HL-60/S4 treated with phorbol 12-myristate 13-acetate at 8.2 ng/mL for 4 days and 3 days (cell line): ENCODE results near the gene SLC22A1.
"Not testable (repeated sequence)": the region's sequence is repeated elsewhere in the genome, so short reads cannot be mapped to it uniquely, and the experiment has no call there.

Source experiments
- in situ Hi-C: fragments of 300-500 bp; cut with MboI; formaldehyde crosslinking; loops from 2 replicates; pipeline ENCODE4 v1.15.0; 2022; ENCODE audit warnings: low sequenced_read_pairs

SLC22A1 gene

GRCh38 chr6:160163912-160164311 is 42.3 kb downstream of the SLC22A1 start:
- in situ Hi-C loops = no loop called here

GRCh38 chr6:160165928-160166327 is 44.3 kb downstream of the SLC22A1 start:
- in situ Hi-C loops = not testable (repeated sequence)

GRCh38 chr6:160167604-160168399 is 46.2 kb downstream of the SLC22A1 start:
- in situ Hi-C loops = no loop called here

GRCh38 chr6:160170018-160170680 is 48.5 kb downstream of the SLC22A1 start:
- in situ Hi-C loops = no loop called here

GRCh38 chr6:160172704-160173103 is 51.1 kb downstream of the SLC22A1 start:
- in situ Hi-C loops = no loop called here

- in situ Hi-C loops = no loop called here
These were observed 52.4 kb downstream of the SLC22A1 start for GRCh38 chr6:160173806-160174527.

GRCh38 chr6:160174681-160175080 is 53.1 kb downstream of the SLC22A1 start:
- in situ Hi-C loops = no loop called here

GRCh38 chr6:160177220-160177619 is 55.6 kb downstream of the SLC22A1 start:
- in situ Hi-C loops = no loop called here

GRCh38 chr6:160178271-160178670 is 56.7 kb downstream of the SLC22A1 start:
- in situ Hi-C loops = no loop called here

- in situ Hi-C loops = no loop called here
These were observed 59.1 kb downstream of the SLC22A1 start for GRCh38 chr6:160180706-160181105.

GRCh38 chr6:160188773-160189172 is 67.2 kb downstream of the SLC22A1 start:
- in situ Hi-C loops = no loop called here

GRCh38 chr6:160190081-160190480 is 68.5 kb downstream of the SLC22A1 start:
- in situ Hi-C loops = no loop called here

- in situ Hi-C loops = no loop called here
These were observed 69.4 kb downstream of the SLC22A1 start for GRCh38 chr6:160190973-160191372.

- in situ Hi-C loops = no loop called here
These were observed 71.2 kb downstream of the SLC22A1 start for GRCh38 chr6:160192840-160193239.

- in situ Hi-C loops = no loop called here
These were observed 73.2 kb downstream of the SLC22A1 start for GRCh38 chr6:160194808-160195207.

- in situ Hi-C loops = no loop called here
These were observed 76.0 kb downstream of the SLC22A1 start for GRCh38 chr6:160197662-160198061.

GRCh38 chr6:160198606-160199211 is 77.1 kb downstream of the SLC22A1 start:
- in situ Hi-C loops = no loop called here

GRCh38 chr6:160201061-160201460 is 79.4 kb downstream of the SLC22A1 start:
- in situ Hi-C loops = no loop called here

- in situ Hi-C loops = no loop called here
These were observed 80.8 kb downstream of the SLC22A1 start for GRCh38 chr6:160202411-160202810.

- in situ Hi-C loops = no loop called here
These were observed 81.5 kb downstream of the SLC22A1 start for GRCh38 chr6:160203076-160203475.

- in situ Hi-C loops = no loop called here
These were observed 81.9 kb downstream of the SLC22A1 start for GRCh38 chr6:160203522-160203921.
